K562 (cell line): ENCODE data around the gene FGD6. TPM values are rescaled to one million over a fixed set of nuclear protein-coding genes. Genes with fewer than 3 reads are reported as not detected.

Experiments
- FOXJ2 ChIP-seq: fragments of 200-800 bp; sonication (Bioruptor generic); IDR thresholded peaks from 2 replicates; pipeline ENCODE4 v1.6.1; 2016; ENCODE audit warnings: missing genetic modification characterization, missing compliant biosample characterization
- GABPA ChIP-seq: fragments of 200-800 bp; sonication (Bioruptor generic); conservative IDR thresholded peaks from 2 replicates; pipeline ENCODE4 v1.6.1; 2016; ENCODE audit warnings: low read depth, missing genetic modification characterization, missing compliant biosample characterization
- KLF13 ChIP-seq: fragments of 450-650 bp; IDR thresholded peaks from 2 replicates; pipeline ENCODE4 v1.6.1; 2016; ENCODE audit warnings: missing genetic modification characterization, low read depth, mild to moderate bottlenecking, missing compliant biosample characterization, moderate library complexity, borderline replicate concordance
- PCBP1 ChIP-seq: fragments of 200-400 bp; formaldehyde crosslinking; IDR thresholded peaks from 2 replicates; pipeline ENCODE4 v1.6.1; 2018; ENCODE audit warnings: mild to moderate bottlenecking, low read depth, low read length; ENCODE audit not compliant: poor library complexity, severe bottlenecking
- RBM15 ChIP-seq: fragments of 200-400 bp; formaldehyde crosslinking; IDR thresholded peaks from 2 replicates; pipeline ENCODE4 v1.6.1; 2018; ENCODE audit warnings: mild to moderate bottlenecking, low read length, moderate library complexity; ENCODE audit not compliant: insufficient read depth
- RBM17 ChIP-seq: fragments of 200-400 bp; formaldehyde crosslinking; IDR thresholded peaks from 2 replicates; pipeline ENCODE4 v1.6.1; 2017; ENCODE audit warnings: low read depth, mild to moderate bottlenecking, low read length, borderline replicate concordance
- SP2 ChIP-seq: IDR thresholded peaks from 2 replicates; pipeline ENCODE4 v1.6.1; 2011; ENCODE audit warnings: mild to moderate bottlenecking, low read depth, low read length, moderate library complexity; ENCODE audit not compliant: poor library complexity, severe bottlenecking; ENCODE audit errors: extremely low read depth
- ZNF778 ChIP-seq: fragments of 450-650 bp; formaldehyde crosslinking; IDR thresholded peaks from 2 replicates; pipeline ENCODE4 v1.4.0; 2020; ENCODE audit warnings: mild to moderate bottlenecking, moderate library complexity
- polyA plus RNA-seq, 8 experiments: library from polyadenylated mRNA; depleted of rRNA in 4 of 8; stranded (reverse) in 5 of 8; unstranded in 3 of 8; fragments of >200 nt; fragmentation: Nextera tagmentation in 2 of 8; fragmentation: Illumina TruSeq in 1 of 8; extraction: Ambion mirVana in 2 of 8; extraction: Trizol in 1 of 8; gene quantifications; 2 replicates each; pipeline versions ENCODE4 v1.2.1 to v1.2.3, GENCODE V29; 2011 to 2014; ENCODE audit warnings: inconsistent platforms in 1 of 8, missing spikeins in 1 of 8
- total RNA-seq, 7 experiments: library from RNA; depleted of rRNA in 6 of 7; stranded (reverse); fragments of >200 nt in 6 of 7; fragmentation: Illumina TruSeq in 2 of 7; extraction: Trizol in 2 of 7; gene quantifications; 2 replicates each; pipeline versions ENCODE4 v1.2.1 to v1.2.3, GENCODE V29; 2011 to 2021; ENCODE audit warnings: low replicate concordance in 1 of 7
- TF ChIP-seq, protein P1 (sequence below), 2 experiments: fragments of 450-650 bp in 1 of 2; sonication (generic) in 1 of 2; formaldehyde crosslinking; conservative IDR thresholded peaks; 2 replicates each; pipeline versions ENCODE4 v1.4.0 to v1.8.1; 2020 to 2022; ENCODE audit warnings: mild to moderate bottlenecking in 1 of 2, missing genetic modification reagents in 1 of 2
- TF ChIP-seq, protein P2 (sequence below): IDR thresholded peaks from 2 replicates; pipeline ENCODE4 v1.6.1; 2016; ENCODE audit warnings: missing genetic modification characterization, missing compliant biosample characterization
- TF ChIP-seq, protein P3 (sequence below): sonication (generic); formaldehyde crosslinking; IDR thresholded peaks from 2 replicates; pipeline ENCODE4 v1.8.0; 2022; ENCODE audit warnings: mild to moderate bottlenecking, missing genetic modification reagents
- TF ChIP-seq, protein P4 (sequence below): fragments of 450-650 bp; IDR thresholded peaks from 2 replicates; pipeline ENCODE4 v1.7.1; 2018; ENCODE audit warnings: mild to moderate bottlenecking, low read depth; ENCODE audit not compliant: partially characterized antibody
- TF ChIP-seq, protein P5 (sequence below): fragments of 450-650 bp; IDR thresholded peaks from 2 replicates; pipeline ENCODE4 v1.6.1; 2018; ENCODE audit not compliant: partially characterized antibody
- TF ChIP-seq, protein P6 (sequence below): fragments of 250-450 bp; sonication (Bioruptor Pico); IDR thresholded peaks from 2 replicates; pipeline ENCODE4 v1.4.0; 2020

FGD6 gene
- total and polyA plus RNA-seq, 9 of the 15 experiments (the other 6 are each of a cell fraction or from before 2014, with no cell fraction given) = 1.5 to 11.1 (median 5.8) TPM

DNA sequence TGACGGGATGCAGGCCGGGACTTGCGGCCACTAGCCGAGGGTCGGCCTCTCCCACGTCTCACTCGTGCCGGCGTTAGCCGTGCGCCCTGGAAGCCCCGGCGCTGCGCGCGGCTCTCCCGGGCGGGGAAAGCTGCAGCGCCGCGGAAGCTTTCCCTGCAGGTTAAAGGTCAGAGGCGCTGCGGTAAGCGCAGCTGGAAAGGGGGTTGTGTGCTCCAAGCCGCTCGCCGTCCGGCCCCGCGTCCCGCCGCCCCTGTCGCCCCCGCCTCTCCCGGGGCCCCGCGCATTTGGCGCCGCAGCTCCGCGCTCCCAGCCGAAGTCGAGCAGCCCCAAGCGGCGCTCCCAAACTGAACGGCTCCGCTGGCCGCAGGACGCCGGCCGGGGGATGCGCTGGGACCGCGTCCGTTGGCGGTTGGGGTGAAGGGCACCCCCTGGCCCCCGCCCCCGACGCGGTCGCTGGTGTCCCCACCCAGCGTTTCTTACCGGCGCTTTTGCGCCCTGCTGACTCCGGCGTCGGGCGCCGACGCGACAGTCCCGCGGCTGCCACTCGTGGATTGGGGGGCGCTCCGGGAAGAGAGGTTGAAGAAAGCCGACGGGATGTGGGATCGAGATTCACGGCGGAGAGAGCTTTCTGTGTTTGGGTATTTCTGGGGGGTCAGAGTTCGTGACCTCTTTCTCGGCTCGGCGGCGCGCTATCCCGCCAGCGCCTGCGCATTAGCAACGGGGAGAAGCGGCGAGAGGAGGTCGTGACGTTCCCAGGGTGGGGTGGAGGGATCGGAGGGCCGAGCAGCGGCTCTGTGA, 144.2 kb downstream of the FGD6 start, which contains the start of gene NR2C1 (continued):
- TF ChIP-seq, protein P1, sequence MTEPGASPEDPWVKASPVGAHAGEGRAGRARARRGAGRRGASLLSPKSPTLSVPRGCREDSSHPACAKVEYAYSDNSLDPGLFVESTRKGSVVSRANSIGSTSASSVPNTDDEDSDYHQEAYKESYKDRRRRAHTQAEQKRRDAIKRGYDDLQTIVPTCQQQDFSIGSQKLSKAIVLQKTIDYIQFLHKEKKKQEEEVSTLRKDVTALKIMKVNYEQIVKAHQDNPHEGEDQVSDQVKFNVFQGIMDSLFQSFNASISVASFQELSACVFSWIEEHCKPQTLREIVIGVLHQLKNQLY (CRISPR knock-in tag; conservative IDR thresholded peaks at IDR 0.05) = no peak
- TF ChIP-seq RBM17 (no peak), FOXJ2 (no peak), PCBP1 (peak; percentile 84), ZNF778 (CRISPR knock-in tag) (no peak), KLF13 (peak; percentile 67; the same call in 1 of the 2 replicates), GABPA (tag) (peak; percentile 84), RBM15 (no peak), SP2 (peak; percentile 85)
- TF ChIP-seq, protein P2, sequence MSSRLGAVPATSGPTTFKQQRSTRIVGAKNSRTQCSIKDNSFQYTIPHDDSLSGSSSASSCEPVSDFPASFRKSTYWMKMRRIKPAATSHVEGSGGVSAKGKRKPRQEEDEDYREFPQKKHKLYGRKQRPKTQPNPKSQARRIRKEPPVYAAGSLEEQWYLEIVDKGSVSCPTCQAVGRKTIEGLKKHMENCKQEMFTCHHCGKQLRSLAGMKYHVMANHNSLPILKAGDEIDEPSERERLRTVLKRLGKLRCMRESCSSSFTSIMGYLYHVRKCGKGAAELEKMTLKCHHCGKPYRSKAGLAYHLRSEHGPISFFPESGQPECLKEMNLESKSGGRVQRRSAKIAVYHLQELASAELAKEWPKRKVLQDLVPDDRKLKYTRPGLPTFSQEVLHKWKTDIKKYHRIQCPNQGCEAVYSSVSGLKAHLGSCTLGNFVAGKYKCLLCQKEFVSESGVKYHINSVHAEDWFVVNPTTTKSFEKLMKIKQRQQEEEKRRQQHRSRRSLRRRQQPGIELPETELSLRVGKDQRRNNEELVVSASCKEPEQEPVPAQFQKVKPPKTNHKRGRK (tag) = no peak
- TF ChIP-seq, protein P3, sequence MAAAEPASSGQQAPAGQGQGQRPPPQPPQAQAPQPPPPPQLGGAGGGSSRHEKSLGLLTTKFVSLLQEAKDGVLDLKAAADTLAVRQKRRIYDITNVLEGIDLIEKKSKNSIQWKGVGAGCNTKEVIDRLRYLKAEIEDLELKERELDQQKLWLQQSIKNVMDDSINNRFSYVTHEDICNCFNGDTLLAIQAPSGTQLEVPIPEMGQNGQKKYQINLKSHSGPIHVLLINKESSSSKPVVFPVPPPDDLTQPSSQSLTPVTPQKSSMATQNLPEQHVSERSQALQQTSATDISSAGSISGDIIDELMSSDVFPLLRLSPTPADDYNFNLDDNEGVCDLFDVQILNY (CRISPR knock-in tag) = peak; percentile 65; the same call in 1 of the 2 replicates
- TF ChIP-seq, protein P4, sequence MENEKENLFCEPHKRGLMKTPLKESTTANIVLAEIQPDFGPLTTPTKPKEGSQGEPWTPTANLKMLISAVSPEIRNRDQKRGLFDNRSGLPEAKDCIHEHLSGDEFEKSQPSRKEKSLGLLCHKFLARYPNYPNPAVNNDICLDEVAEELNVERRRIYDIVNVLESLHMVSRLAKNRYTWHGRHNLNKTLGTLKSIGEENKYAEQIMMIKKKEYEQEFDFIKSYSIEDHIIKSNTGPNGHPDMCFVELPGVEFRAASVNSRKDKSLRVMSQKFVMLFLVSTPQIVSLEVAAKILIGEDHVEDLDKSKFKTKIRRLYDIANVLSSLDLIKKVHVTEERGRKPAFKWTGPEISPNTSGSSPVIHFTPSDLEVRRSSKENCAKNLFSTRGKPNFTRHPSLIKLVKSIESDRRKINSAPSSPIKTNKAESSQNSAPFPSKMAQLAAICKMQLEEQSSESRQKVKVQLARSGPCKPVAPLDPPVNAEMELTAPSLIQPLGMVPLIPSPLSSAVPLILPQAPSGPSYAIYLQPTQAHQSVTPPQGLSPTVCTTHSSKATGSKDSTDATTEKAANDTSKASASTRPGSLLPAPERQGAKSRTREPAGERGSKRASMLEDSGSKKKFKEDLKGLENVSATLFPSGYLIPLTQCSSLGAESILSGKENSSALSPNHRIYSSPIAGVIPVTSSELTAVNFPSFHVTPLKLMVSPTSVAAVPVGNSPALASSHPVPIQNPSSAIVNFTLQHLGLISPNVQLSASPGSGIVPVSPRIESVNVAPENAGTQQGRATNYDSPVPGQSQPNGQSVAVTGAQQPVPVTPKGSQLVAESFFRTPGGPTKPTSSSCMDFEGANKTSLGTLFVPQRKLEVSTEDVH = peak; percentile 19
- TF ChIP-seq, protein P5, sequence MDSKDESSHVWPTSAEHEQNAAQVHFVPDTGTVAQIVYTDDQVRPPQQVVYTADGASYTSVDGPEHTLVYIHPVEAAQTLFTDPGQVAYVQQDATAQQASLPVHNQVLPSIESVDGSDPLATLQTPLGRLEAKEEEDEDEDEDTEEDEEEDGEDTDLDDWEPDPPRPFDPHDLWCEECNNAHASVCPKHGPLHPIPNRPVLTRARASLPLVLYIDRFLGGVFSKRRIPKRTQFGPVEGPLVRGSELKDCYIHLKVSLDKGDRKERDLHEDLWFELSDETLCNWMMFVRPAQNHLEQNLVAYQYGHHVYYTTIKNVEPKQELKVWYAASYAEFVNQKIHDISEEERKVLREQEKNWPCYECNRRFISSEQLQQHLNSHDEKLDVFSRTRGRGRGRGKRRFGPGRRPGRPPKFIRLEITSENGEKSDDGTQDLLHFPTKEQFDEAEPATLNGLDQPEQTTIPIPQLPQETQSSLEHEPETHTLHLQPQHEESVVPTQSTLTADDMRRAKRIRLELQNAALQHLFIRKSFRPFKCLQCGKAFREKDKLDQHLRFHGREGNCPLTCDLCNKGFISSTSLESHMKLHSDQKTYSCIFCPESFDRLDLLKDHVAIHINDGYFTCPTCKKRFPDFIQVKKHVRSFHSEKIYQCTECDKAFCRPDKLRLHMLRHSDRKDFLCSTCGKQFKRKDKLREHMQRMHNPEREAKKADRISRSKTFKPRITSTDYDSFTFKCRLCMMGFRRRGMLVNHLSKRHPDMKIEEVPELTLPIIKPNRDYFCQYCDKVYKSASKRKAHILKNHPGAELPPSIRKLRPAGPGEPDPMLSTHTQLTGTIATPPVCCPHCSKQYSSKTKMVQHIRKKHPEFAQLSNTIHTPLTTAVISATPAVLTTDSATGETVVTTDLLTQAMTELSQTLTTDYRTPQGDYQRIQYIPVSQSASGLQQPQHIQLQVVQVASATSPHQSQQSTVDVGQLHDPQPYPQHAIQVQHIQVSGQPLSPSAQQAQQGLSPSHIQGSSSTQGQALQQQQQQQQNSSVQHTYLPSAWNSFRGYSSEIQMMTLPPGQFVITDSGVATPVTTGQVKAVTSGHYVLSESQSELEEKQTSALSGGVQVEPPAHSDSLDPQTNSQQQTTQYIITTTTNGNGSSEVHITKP = no peak
- TF ChIP-seq, protein P6, sequence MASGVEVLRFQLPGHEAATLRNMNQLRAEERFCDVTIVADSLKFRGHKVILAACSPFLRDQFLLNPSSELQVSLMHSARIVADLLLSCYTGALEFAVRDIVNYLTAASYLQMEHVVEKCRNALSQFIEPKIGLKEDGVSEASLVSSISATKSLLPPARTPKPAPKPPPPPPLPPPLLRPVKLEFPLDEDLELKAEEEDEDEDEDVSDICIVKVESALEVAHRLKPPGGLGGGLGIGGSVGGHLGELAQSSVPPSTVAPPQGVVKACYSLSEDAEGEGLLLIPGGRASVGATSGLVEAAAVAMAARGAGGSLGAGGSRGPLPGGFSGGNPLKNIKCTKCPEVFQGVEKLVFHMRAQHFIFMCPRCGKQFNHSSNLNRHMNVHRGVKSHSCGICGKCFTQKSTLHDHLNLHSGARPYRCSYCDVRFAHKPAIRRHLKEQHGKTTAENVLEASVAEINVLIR (CRISPR knock-in tag) = peak; percentile 80
